AML-193 (cell line): ENCODE measurements around the gene GNB1L.

Source experiments
- DNase-seq, 2 experiments: peaks; one replicate each; lab custom pipeline; 2025; lab: John Stamatoyannopoulos, UW

The GNB1L gene

DNA sequence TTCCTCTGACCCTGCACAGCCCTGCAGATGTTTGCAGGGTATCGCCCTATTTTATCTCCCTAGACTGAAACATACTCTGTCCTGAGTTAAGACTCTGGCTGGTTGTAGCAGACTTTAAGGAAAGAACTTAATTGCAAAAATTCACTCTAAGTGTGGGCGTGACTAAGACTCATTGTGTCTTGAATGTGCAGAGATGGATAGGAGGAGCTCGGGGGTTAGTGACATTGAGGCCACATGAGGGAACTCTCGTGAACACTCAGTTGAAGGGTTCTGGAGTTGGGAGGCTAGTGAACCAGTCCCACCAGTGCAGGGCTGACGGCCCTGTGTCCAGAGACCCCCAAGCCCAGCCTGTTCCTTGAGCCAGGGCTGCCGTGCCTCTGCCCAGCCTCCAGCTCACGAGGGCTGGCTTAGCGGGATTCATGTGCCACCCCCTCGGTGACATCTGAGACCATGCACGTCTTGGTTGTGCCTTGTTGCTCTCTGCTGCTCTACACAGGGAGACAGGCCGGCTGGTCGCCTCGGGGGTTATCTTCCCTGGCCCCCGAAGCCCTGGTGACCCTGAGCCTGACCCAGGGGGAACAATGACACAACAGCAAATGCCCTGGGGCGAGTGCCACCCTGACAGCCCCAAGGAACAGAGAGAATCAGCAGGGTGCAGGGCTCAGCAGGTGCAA, 105.5 kb downstream of the GNB1L start:
- no peak for DNase-seq

DNA sequence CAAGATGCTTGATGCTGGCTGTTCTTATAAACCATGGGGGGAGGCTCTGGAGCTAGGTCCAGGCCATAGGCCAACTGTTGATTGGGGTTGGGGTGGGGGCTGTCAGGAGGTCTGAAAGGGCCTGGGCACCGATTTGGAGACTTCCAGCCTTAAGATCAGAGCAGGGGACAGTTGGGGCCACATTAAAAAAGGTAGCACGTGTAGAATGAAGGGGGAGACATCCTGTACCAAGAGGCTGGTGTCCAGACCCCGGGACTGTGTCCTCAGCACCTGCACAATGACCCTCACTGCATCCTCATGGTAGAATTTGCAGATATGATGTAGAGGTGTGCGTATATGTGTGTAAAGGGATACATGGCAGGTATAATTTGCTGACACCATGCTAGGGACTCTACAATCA, 106.5 kb downstream of the GNB1L start:
- no peak for DNase-seq

DNA sequence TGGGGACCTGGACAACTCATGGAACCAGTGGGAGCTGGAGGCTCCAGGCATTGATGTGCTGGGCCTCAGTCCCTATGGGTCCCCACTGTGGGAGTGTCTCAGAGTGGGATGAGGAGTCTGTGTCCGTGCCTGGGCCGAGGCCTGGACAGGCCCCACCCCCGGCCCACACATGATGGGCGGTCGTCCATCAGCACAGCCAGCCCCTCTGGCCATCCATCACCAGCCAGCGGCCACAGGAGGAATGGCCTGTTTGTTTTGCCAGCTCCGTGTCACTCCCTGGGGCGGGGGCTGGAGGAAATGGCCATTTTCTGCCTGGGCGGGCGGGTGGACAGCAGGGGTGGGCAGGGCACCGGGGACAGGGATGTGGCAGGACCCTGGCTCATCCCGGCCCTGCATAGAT, 107.1 kb downstream of the GNB1L start:
- no peak for DNase-seq

DNA sequence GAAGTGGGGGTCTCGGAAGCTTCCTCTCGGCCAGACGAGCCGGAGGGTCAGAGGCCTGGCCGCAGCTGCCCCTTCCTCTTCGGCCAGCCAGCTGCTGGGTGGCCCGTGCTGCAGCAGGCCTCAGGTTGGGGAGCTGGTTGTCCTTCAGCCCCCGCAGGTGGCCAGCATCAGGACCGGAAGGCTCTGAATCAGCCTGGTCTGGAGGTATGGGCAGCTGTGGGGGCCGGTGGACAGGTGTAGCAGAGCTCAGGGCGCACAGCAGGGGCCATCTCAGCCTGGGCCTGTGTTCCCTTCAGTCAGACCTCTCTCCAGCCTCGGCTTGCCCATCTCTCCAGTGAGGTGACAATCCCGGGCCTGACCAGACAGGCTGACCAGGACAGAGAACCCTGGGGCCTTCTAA, 107.9 kb downstream of the GNB1L start:
- DNase-seq = no peak

DNA sequence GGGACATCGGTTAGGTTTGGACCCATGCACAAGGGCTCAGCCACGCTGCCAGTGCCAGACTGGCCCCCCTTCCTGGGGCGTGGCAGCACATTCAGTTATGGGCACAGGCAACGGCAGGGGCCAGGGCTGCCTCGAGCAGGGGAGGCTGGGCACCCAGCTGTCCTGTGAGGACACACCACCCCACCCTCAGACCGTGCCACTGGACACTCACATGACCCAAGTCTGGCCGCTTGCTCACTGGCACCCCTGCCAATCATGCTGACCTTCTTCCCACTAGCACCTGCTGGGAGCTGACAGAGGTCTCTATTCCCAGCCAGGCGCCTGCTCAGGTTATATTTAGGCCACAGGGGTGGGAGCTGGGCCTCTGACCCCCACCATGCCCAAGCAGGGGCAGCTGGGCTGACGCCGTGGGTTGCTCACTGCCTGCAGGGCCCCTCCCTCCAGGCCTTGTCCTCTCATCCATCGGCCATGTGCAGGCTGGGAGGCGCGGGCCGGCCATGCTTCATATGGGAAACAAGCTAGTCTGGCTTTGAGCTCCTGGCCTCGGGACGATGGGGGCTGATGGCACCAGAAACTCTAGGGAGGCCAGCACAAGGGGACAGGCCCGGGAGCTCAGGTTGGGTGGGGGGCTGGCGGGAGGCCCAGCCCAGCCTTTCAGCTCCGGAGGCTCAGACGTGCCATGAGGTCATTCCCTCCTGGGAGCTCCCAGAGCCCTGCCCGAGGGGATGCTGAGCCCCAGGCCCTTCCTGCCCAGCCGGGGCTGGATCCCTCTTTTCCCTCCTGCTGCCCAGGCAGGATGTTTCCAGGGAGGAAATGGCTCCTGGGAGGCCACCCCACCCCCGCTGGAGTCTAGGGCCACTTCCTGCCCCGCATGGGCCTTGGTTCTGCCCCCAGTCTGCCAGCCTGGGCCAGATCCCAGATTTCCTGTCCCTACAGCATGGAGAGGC, 109.2 kb downstream of the GNB1L start:
- no peak for DNase-seq

DNA sequence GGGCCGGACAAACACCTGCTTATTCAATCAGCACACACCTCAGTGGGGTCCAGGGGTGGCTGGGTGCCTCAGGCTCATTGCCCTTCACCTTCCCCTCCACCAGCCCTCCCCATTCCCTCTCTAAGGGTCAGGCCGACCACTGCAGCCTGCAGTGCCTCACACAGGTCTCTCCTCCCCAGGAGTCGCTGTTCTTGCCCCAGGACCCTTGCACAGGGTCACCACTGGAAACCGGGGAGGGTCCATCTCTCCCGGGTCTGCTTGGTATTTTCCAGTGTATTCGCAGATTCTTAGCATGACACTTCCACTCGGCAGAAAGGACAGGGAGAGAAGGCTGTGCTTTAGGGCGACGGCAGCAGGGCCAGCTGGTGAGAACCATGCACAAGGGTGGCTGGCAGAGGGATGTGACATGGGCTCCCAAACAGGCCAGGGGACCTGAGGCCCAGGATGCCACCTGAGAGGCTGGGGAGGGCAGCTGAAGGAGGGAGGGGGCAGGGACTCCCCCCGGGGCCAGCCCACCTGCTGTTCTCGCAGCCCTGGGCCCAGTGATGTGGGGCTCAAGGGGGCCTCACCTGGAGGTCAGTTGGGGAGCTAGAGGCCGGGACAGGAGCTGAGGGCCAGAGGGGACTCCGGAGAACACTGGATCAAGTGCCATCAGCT, 110.2 kb downstream of the GNB1L start:
- no peak for DNase-seq

DNA sequence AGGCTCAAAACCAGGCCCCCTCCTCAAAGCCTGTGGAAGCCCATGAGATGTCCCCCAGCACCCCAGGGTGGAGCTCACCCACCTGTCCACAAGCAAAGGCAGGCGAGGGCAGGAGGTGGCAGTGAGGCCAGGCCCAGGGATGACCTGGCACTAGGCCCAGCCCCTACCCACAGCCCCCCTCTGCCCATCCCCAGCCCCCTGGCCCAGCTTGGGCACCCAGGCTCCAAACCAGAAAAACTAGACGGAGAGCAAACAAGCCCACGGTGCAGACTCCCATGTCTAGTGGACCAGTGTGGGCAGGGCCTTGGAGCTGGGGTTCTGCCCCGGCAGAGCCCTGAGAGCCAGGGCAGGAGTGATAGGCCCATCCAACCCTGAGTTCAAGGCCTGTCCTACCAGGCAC, 111.0 kb downstream of the GNB1L start:
- DNase-seq = no peak

DNA sequence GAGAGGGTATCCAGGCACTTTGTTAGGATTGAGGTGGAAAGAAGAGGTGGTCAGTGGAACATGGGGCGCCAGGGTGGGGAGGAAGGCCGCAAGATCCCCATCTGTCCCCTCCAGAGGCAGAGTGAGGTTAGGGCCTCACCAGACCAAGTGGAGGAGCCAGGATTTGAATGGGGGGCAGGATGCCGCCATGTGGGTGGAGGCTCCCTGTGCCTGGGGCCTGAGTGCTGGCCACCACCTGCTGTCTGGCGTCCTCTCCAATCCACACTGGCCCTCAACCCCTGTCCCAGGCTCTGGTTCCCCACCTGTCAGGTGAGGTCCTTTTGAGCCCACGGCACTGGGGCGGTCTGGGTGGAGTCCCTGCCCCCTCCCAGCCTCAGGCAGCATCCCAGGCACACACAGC, 111.6 kb downstream of the GNB1L start:
- no peak for DNase-seq

DNA sequence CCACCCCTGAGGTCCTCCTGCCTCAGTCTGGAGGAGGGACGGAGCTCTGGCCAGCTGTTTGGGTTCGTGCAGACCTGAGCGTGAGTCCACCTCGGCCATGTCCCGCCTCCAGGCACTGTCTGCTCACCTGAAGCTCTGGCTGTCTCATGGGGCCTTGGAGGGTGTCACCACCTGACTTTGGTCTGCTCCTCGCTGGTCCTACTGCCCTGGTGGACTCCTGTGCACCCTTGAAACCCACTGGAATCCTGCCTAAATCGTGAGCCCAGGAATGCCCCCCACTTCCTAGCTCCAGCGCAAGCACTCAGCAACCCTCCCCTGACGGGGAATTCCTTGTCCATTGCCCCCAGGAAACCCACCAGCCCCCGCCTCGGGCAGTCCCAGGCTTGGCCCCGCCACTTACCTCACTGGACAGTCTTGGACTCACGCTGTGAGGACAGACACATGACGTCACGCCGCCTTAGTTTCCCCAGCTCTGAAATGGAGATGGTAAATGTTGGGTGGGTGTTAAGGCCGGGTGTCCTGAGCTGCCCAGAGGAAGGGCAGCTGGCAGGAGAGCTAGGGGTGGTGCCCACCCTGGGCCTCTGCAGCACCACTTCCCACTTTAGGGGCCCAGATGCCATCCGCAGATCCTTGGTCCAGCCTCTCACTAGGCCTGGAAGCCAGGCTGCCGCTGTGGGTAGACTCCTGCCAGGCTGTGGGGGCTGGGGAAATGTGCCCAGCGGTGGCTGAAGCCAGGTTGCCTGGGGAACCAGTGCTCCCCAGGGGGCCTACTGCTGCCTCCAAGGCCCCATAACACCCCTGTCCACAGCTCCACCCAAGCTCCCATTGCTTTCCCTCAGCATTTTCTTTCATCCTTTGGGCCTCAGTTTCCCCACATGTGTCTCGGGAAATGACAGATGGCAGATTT, 112.3 kb downstream of the GNB1L start:
- DNase-seq = no peak

DNA sequence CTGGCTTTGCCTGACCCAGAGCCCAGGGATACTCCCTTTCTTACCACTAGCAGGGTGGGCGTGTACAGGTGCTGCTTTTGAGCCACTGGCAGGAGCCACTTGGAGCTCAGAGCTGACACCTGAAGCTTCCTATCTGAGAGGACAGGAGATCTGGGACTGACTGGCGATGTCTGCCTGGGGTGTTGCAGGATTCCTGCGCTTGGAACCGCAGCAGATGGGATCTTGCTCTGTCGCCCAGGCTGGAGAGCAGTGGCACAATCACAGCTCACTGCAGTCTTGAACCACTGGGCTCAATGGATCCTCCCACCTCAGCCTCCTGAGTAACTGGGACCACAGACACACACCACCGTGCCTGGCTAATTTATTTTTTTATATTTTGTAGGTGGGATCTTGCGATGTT, 113.6 kb downstream of the GNB1L start:
- DNase-seq = no peak

DNA sequence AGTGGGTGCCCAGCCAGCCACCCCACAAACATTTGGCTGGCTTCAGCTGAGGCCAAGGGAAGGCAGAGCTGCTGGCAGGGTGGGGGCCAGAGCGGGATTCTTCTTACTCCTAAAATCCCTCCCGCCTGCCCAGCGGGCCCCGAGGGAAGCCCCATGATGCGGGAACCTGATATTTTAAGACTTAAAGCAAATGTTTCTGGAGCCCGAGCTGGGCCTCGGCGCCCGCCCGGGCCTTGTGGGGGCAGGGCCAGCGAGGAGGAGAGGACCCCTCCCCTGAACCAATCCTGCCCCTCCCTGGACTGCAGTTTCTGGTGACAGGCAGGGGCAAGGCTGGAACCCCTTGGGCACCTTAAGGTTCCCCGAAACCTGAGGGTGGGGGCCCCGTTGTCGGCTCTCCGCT, 114.1 kb downstream of the GNB1L start:
- DNase-seq = no peak

DNA sequence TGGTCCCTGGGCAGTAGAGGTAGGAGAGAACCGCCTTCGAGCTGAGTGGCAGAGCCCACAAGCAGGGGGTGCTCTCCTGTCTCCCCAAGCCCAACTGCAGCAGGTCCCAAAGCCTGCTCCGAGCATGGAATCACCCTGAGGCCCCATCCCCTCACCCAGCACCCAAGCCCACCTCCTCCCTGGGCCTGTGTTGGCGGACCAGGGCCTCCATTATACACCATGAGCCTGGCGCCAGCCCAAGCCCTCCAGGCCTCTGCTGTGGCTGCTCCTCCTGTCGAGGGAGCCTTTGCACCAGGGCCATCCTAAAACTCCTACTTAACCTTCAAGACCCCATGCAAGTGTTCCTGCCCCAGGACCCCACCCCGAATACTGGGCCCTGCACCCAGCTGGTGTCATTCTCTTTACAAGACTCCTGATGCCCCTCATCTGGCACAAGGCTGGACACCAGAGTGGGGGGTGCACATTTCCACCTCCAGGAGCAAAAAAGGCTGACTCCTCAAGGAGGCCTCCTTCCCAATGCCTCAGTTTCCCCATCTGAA, 114.7 kb downstream of the GNB1L start:
- no peak for DNase-seq

DNA sequence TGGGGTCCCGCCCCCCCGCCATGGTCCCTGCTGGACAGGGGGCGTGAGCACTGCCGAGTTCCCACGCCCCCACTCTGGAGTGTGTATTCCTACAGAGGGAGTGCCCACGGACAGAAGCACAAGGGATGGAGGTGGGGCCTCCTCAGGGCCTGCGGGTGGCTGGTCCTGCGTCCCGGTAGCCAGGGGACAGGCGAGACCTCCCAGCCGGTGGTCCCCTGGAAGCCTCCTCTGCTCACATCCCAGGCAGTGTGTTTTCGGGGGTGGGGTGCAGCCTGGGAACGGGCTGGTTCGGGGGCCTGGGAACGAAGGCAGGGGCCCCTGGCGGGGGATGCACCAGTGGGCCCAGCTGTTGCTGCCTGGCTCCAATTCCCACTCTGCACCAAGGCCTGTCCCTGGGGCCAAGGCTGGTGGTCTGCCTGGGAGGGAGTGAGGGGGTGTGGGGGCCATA, 115.2 kb downstream of the GNB1L start:
- no peak for DNase-seq

DNA sequence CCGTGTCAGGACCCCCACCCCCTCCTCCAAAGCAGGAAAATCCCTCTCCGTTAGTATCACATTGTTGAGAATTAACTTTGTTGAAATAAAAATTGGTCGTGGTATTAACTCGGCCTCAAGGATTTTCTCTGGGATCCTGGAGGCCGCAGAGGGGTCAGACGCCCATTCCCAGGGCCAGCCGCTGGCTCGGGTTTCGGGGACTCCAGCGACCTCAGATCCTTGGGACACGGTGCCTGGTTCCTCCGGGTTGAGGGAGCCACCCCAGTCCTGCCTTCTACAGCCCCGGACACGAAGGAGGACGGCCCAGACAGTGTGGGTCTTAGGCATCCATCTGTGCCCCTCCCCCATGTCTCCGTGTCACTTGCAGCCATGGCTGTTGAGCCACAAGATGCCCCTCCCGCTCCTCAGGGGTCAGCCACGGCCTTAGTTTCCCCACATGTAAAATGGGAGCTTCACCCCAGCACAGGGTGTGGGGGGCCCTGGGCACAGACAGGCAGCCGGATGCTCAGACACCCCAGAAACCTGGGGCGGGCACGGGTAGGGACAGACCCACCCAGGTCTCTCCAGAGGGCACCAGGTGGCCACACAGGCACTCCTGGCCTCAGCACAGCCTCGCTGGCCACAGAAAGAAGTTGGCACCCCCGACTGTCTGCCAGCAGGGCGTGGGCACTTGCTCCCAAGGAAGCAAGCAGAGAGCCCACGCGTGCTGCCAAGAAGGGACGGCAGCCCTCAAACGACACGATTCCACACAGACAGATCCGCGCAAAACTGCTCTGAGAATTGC, 115.8 kb downstream of the GNB1L start:
- no peak for DNase-seq

DNA sequence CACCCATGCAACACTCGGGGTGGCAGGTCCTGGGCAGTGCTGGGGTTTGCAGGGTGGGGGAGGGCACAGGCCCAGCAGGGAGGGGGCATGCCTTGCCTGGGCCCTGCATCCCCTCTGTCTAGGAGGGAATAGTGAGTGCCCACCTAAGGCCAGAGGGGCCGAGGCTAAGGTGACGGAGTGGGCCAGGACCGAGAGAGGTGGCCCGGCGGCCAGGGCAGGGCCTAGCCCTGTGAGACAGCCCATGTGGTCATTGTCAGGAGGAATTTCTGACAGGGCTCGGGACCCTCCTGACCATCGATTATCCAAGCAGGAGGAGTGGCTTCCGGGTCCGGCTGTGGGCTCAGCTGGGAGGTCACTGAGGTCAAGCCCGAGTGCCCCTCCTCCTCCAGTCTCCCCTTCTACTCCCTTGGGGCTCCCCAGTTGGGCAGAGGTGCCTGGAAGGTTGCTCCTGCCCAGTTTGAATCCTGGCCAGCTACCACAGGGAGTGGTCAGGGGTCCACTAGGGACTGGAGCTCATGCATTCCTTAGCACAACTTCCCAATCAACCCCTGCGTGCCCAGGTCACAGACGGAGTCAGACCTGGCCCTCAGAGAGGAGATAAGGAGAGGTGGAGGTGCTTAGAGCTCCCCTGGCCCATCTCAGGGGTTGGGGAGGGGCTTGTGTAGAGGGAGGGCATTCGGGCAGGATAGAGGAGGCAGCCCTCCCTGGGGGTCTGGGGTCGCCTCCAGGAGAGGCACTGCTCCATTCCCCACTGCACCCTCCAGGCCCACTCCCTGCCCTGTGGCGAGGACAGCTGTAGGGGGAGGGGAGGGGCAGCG, 116.6 kb downstream of the GNB1L start:
- no peak for DNase-seq

DNA sequence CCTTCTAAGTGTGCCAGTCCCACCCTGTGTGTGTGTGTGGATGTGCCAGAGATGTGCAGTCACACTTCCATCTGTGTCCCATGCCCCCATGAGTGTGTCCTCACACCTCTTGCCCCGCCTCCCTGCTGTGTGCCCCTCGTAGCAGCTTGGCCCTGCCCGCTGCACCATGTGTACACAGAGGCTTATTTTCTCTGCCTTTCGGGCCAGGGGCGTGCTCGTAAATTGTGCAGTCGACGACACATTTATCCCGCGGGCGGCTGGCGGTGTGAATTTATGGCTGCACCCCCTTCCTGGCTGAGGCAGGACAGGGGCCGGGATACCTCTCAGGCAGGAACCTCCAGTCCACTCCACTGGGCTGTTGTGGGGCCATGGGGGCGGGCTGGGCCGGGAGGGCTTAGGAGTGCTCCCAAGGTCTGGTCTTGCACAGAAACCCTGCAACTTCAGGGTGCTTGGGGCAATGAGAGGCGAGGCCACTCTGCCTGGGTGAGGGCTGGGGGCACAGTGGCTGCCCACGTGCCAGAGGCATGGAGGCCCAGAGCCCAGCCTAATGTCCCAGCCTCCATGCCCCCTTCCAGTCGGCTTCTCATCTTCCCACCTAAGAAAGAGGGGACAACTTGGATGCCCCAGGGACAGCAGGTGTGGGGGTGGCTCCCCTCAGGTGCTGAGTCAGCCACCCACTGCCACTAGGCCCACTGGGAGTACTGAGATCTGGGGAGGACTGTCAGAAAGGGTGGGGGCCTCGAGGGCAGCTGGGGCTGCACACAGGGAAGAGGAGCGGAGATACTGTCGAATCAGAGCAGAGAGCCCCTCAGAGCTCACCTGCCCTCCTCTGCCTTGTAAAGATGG, 118.8 kb downstream of the GNB1L start:
- no peak for DNase-seq

DNA sequence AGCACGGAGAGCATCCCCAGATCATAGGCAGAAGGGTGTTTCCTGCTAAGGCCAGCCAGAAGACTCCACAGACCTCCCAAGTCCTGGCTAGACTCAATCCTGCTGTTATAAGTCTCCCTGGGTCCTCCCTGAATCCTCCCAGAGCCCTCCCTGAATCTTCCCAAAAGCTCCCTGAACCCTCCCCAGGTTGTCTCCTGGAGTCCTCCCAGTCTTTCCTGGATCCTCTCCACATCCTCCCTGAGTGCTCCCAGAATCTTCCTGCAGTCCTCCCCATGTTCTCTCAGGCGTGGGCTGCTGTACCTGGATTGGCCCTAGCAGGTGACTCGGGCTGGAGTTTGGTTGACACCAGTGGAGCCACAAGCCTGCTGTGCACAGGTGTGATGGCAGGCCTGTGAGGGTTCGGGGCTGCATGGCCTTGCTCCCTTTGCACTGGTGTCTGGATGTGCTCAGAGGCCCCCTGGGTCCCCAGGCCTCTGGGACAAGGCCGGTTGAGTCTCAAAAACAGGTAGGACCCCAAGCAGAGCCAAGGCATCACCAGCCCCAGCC, 119.8 kb downstream of the GNB1L start:
- DNase-seq = no peak

DNA sequence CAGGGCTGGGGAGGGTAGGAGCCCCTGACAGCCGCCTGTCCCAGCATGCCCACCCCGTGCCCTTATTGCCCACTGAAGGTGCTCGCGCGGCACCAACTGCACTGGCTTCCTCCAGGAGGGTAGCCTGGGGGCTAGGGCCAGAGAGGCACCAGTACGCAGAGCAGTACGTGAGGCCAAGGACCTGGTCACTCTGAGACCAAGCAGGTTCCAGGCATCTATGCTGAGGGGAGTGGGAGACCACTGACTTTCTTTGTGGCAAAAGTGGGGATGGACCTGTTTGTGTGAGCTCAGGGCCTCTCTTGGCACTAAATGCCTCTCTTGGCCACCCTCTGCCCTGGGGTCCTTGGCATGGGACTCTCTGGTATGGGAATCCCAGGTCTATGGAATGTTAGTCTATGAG, 120.5 kb downstream of the GNB1L start:
- DNase-seq = no peak

DNA sequence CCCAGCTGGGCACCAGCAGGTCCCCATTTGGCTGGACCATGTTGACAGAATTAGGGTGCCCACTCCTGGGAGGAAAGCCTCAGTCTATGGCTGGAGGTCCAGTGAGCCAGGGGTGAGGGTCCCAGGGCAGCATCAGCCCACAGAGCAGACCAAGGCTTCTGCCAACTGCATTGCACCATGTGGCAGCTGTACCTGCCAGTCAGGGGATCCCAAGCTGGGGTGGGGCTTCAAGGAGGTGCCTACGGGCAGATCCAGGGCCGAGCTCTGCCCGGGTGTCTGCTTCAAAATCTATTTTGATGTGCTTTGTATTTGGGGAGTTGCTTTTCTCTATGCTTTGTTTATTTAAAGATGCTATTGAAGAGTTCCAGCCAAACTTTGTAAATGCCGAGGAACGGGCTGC, 120.9 kb downstream of the GNB1L start:
- DNase-seq = no peak
